Gastroesophageal sphincter (tissue), 4 donors: Measurements from ENCODE around the gene HDAC11. TPM values are rescaled to one million over a fixed set of nuclear protein-coding genes. Genes with fewer than 3 reads are reported as not detected.
A peak's percentile ranks its signal among the peaks of the same experiment; 100 is the strongest.
"Not testable (repeated sequence)": the region's sequence is repeated elsewhere in the genome, so short reads cannot be mapped to it uniquely, and the experiment has no call there.

Experiments used
- ATAC-seq: fragments of 150-250 bp; one replicate; pipeline ENCODE4 v1.9.1; 2016; ENCODE audit warnings: mild to moderate bottlenecking, moderate library complexity
- H3K27ac ChIP-seq, 4 donors: fragments of 200-600 bp; sonication (generic) in 3 of 4; 1 replicate in 3 of 4; 2 replicates in 1 of 4; pipeline ENCODE4 v1.5.1; 2016 to 2019
- H3K27me3 ChIP-seq: fragments of 200-600 bp; sonication (generic); one replicate; pipeline ENCODE4 v1.5.1; 2019
- H3K36me3 ChIP-seq, 2 donors: fragments of 200-600 bp; sonication (generic); one replicate each; pipeline ENCODE4 v1.5.1; 2019; ENCODE audit warnings: control low read depth in 1 of 2
- H3K4me1 ChIP-seq, 3 donors: fragments of 200-600 bp; sonication (generic); 1 replicate in 2 of 3; 2 replicates in 1 of 3; pipeline ENCODE4 v1.5.1; 2016 to 2019; ENCODE audit warnings: control low read depth in 2 of 3
- H3K4me3 ChIP-seq, 2 donors: fragments of 200-600 bp; sonication (generic); one replicate each; pipeline ENCODE4 v1.5.1; 2019; ENCODE audit warnings: mild to moderate bottlenecking in 1 of 2, moderate library complexity in 1 of 2
- H3K9me3 ChIP-seq, 3 donors: fragments of 200-600 bp; sonication (generic); one replicate each; pipeline ENCODE4 v1.5.1; 2017 to 2019; ENCODE audit warnings: control low read depth in 2 of 3
- EP300 ChIP-seq: sonication (generic); formaldehyde crosslinking; IDR thresholded peaks from one replicate; pipeline ENCODE4 v1.6.1; 2017; ENCODE audit warnings: antibody characterized with exemption, mild to moderate bottlenecking
- POLR2A ChIP-seq, 2 donors: fragments of 450-650 bp; IDR thresholded peaks; one replicate each; pipeline ENCODE4 v1.6.1; 2017; ENCODE audit warnings: antibody characterized with exemption in 2 of 2, mild to moderate bottlenecking in 2 of 2, moderate library complexity in 1 of 2
- POLR2AphosphoS5 ChIP-seq: sonication (generic); formaldehyde crosslinking; IDR thresholded peaks from one replicate; pipeline ENCODE4 v1.6.1; 2017; ENCODE audit warnings: antibody characterized with exemption
- WGBS, 2 donors: methylation state at CpG; one replicate each; pipeline ENCODE4 v1.1.5; 2018; ENCODE audit warnings: low coverage in 1 of 2; 5-methylcytosine and 5-hydroxymethylcytosine counted together
- total RNA-seq, 4 donors: library from RNA; depleted of rRNA; stranded (reverse); fragments of >200 nt; gene quantifications; one replicate each; pipeline ENCODE4 v1.1.0, GENCODE V29; 2016
- TF ChIP-seq, protein P1 (sequence below), 4 experiments: fragments of 200-600 bp in 2 of 4; fragments of 450-650 bp in 2 of 4; sonication (generic) in 1 of 4; IDR thresholded peaks; one replicate each; pipeline ENCODE4 v1.5.1; 2017 to 2019; ENCODE audit warnings: antibody characterized with exemption in 4 of 4, mild to moderate bottlenecking in 2 of 4, moderate library complexity in 2 of 4

HDAC11 gene
- total RNA-seq, 4 donors from 2014 or later = 22.3 to 37.1 (median 30.0) TPM

DNA sequence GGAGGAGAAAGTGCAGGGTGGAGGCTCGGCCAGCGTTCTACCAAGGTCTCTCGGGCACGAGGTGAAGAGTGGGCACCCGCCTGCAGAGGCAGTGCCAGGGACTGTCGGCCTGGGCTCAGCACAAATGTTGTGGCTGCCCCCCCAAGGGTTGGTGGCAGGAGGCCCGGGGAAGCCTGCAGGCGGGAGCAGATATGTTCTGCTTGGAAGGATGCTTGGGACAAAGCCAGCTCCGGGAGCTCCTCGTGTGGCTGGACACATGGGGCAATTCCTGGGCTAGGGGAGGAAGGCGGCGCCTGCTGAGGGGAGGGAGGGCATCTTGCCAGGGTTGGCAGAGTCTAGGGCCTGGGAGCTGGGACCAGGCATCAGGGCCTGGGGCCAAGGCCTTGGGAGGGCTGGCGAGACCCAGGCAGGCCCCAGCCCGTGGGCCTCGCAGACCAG lies 38.4 kb downstream of the HDAC11 start:
- Histone ChIP-seq H3K4me3 (no peak overlapping the region), H3K36me3 (no peaks in the 10 kb centered on the region), H3K9me3 (no peaks in the 10 kb centered on the region), H3K4me1 (peaks cover 0 to 43% (median 29%) of the 10 kb centered on the region in 3 donors), H3K27ac (peak overlapping the region in 3 of 4 donors; percentile 66 to 70 (median 70)), H3K27me3 (no peaks in the 10 kb centered on the region)
- no CpG with 5 or more reads among the region's 15 CpGs for WGBS, 2 donors
- TF ChIP-seq, protein P1, sequence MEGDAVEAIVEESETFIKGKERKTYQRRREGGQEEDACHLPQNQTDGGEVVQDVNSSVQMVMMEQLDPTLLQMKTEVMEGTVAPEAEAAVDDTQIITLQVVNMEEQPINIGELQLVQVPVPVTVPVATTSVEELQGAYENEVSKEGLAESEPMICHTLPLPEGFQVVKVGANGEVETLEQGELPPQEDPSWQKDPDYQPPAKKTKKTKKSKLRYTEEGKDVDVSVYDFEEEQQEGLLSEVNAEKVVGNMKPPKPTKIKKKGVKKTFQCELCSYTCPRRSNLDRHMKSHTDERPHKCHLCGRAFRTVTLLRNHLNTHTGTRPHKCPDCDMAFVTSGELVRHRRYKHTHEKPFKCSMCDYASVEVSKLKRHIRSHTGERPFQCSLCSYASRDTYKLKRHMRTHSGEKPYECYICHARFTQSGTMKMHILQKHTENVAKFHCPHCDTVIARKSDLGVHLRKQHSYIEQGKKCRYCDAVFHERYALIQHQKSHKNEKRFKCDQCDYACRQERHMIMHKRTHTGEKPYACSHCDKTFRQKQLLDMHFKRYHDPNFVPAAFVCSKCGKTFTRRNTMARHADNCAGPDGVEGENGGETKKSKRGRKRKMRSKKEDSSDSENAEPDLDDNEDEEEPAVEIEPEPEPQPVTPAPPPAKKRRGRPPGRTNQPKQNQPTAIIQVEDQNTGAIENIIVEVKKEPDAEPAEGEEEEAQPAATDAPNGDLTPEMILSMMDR (IDR thresholded peaks at IDR 0.05) = no peak
- no peak for TF ChIP-seq EP300
- TF ChIP-seq POLR2AphosphoS5 = no peak
- TF ChIP-seq POLR2A (IDR thresholded peaks at IDR 0.05) = no peak
- peak; percentile 28 for ATAC-seq

DNA sequence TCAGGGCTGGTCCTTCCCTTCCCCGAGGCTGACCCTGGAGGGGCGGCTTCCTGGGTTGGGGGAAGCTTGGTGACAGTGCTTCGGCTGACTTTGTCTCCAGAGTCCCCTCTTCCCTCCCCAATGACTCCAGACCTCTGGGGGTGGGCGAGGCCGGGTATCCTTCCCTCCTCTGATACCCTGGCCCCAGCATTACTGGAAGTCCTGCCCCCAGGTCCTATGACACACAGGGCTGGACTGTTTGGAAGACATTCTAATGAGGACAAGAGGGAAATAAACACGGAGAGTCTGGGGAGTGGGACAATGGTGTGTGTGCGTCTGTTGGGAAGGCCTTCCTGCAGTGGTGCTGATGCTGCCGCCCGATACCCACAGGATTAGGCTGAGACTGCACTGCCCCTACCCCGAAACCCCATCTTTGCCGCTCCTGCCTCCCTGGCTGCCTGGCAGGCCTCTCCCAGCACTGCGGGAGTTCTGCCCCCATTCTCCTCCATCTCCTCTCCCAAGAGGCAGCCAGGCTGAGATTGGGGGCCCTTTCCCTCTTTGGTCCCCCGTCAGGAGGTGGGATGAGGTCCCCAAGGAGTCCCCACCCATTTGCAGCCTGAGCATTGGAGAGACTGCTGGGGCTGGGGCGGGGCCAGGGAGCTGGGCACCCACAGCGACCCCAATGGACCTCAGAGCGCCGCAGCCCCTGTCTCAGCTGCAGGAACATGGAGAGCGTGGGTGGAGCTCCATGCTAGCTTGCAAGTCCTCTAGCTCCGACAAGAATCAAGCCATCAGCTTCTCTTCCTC lies 39.1 kb downstream of the HDAC11 start:
- no peak for TF ChIP-seq POLR2A (IDR thresholded peaks at IDR 0.05)
- no peak for TF ChIP-seq POLR2AphosphoS5
- TF ChIP-seq, protein P1 (IDR thresholded peaks at IDR 0.05) = no peak
- Histone ChIP-seq H3K27me3 (no peaks in the 10 kb centered on the region), H3K36me3 (no peaks in the 10 kb centered on the region), H3K4me3 (no peak overlapping the region), H3K4me1 (peaks cover 0 to 43% (median 29%) of the 10 kb centered on the region in 3 donors), H3K27ac (peak overlapping the region in 3 of 4 donors; percentile 66 to 70 (median 70)), H3K9me3 (no peaks in the 10 kb centered on the region)
- no CpG with 5 or more reads among the region's 19 CpGs for WGBS, 2 donors
- no peak for ATAC-seq

DNA sequence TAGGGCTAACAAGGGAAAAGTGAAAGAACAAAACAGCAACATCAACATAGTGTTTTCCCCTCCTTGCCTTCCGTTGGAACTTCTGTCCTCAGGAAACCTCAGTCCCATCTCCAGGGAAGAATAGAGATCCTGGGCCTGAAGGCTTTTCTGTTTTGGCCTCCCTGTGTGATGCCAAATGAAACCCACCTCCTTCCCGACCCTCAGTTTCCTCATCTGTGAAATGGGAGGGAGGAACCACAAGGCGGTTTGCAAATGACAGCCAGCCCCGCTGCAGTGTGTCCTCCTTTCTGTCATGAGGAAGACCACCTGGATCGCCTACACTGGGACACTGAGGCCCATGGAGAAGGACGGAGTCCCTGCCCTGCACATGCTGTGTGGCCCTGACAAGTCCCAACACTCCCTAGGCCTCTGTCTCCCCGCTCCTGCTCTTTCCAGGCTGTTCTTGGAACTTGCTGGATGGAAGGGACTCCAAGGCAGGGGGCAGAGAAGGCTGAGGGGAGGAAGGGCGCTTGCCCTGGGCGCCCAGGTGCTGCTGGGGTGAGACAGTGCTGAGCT lies 40.3 kb downstream of the HDAC11 start:
- H3K4me1 ChIP-seq = peaks cover 0 to 45% (median 29%) of the 10 kb centered on the region in 3 donors
- H3K9me3 ChIP-seq = no peaks in the 10 kb centered on the region
- H3K36me3 ChIP-seq = no peaks in the 10 kb centered on the region
- H3K27ac ChIP-seq = no peak overlapping the region
- TF ChIP-seq POLR2AphosphoS5 (no peak), EP300 (no peak), POLR2A (IDR thresholded peaks at IDR 0.05) (no peak)
- TF ChIP-seq, protein P1 (IDR thresholded peaks at IDR 0.05) = no peak
- H3K4me3 ChIP-seq = no peak overlapping the region
- no peaks in the 10 kb centered on the region for H3K27me3 ChIP-seq
- 57 to 76% methylated on average over 1 to 2 of the region's 9 CpGs for WGBS, 2 donors
- ATAC-seq = no peak

DNA sequence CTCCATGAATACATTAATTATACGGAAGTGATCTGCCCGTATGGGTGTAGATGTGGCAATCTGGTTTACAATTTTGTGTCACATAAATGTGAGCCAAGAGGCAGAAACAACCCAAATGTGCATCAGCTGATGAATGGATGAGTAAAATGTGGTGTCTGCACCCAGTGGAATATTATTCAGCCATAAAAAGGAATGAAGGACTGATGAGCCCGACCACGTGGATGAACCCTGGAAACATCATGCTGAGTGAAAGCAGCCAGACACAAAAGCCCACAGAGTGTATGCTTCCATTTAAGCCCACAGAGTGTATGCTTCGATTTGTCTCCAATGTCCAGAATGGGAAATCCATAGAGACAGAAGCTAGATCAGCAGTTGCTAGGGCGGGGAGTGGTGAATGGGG lies 41.2 kb downstream of the HDAC11 start:
- no peak for ATAC-seq
- Histone ChIP-seq H3K9me3 (no peaks in the 10 kb centered on the region), H3K27ac (no peak overlapping the region), H3K27me3 (peaks cover under 1% of the 10 kb centered on the region), H3K4me3 (no peak overlapping the region), H3K4me1 (peaks cover 0 to 44% (median 32%) of the 10 kb centered on the region in 3 donors), H3K36me3 (no peaks in the 10 kb centered on the region)
- 60% methylated on average over 5 to 6 of the region's 6 CpGs for WGBS, 2 donors
- no peak for TF ChIP-seq POLR2A (IDR thresholded peaks at IDR 0.05)
- TF ChIP-seq EP300 = no peak
- TF ChIP-seq, protein P1 (IDR thresholded peaks at IDR 0.05) = no peak
- no peak for TF ChIP-seq POLR2AphosphoS5

DNA sequence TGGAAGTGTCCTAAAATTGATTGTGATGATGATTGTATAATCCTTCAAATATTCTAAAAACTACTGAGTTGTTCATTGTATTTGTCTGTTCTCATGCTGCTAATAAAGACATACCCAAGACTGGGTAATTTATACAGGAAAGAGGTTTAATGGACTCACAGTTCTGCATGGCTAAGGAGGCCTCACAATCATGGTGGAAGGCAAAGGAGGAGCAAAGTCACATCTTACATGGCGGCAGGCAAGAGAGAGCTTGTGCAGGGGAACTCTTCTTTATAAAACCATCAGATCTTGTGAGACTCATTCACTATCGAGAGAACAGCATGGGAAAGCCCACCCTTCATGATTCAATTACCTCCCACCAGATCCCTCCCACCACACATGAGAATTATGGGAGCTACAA lies 41.6 kb downstream of the HDAC11 start:
- not testable (repeated sequence) for H3K4me3 ChIP-seq, ATAC-seq, H3K27me3 ChIP-seq, H3K36me3 ChIP-seq, H3K27ac ChIP-seq, H3K9me3 ChIP-seq
- peaks cover 0 to 44% (median 32%) of the 10 kb centered on the region in 3 donors for H3K4me1 ChIP-seq
- WGBS, 2 donors = 89 to 100% methylated on average over 1 to 2 of the region's 2 CpGs
